Liver (tissue), 3 donors: ENCODE results near the gene CATSPER4.

Experiments
- EGR1 ChIP-seq, 2 donors: IDR thresholded peaks; 2 replicates each; pipeline ENCODE4 v1.6.1; 2016 to 2018; ENCODE audit warnings: antibody characterized with exemption in 2 of 2, low read depth in 2 of 2
- GABPA ChIP-seq, 2 donors: IDR thresholded peaks in 1 of 2; conservative IDR thresholded peaks in 1 of 2; 2 replicates each; pipeline ENCODE4 v1.6.1; 2016; ENCODE audit warnings: antibody characterized with exemption in 2 of 2, mild to moderate bottlenecking in 1 of 2, moderate library complexity in 1 of 2
- HNF4G ChIP-seq: IDR thresholded peaks from 2 replicates; pipeline ENCODE4 v1.6.1; 2016; ENCODE audit warnings: antibody characterized with exemption
- JUND ChIP-seq, 2 donors: IDR thresholded peaks; 2 replicates each; pipeline ENCODE4 v1.6.1; 2016; ENCODE audit warnings: antibody characterized with exemption in 2 of 2
- NR2F2 ChIP-seq: IDR thresholded peaks from 2 replicates; pipeline ENCODE4 v1.6.1; 2016; ENCODE audit warnings: antibody characterized with exemption
- SP1 ChIP-seq: IDR thresholded peaks from 2 replicates; pipeline ENCODE4 v1.6.1; 2018; ENCODE audit warnings: antibody characterized with exemption, mild to moderate bottlenecking
- TAF1 ChIP-seq: conservative IDR thresholded peaks from 2 replicates; pipeline ENCODE4 v1.6.1; 2016; ENCODE audit warnings: antibody characterized with exemption, mild to moderate bottlenecking
- YY1 ChIP-seq: IDR thresholded peaks from 2 replicates; pipeline ENCODE4 v1.6.1; 2016; ENCODE audit warnings: antibody characterized with exemption, mild to moderate bottlenecking
- TF ChIP-seq, protein P1 (sequence below): fragments of 150-350 bp; IDR thresholded peaks from 2 replicates; pipeline ENCODE4 v1.5.1; 2017; ENCODE audit warnings: improper control_type of control experiment, low read depth, low read length; ENCODE audit not compliant: missing input control
- TF ChIP-seq, protein P2 (sequence below): IDR thresholded peaks from 2 replicates; pipeline ENCODE4 v1.6.1; 2016; ENCODE audit warnings: antibody characterized with exemption, mild to moderate bottlenecking
- TF ChIP-seq, protein P3 (sequence below): IDR thresholded peaks from 2 replicates; pipeline ENCODE4 v1.6.1; 2016; ENCODE audit warnings: antibody characterized with exemption
- donor health status: healthy.
- donor health status: healthy.

DNA sequence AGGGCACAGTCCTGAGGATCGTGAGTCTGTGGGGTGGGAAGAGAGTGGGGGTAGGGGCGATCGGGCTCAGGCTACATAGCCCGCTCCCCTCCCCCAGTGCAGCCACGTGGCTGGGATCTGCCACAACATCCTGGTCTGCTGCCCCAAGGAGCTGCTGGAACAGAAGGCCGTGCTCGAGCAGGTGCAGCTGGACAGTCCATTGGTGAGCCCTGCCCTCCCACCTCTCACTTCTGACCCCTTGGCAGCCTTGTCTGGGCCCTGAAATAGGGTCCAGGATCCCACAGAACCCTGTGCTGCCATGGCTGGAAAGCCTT, 8.1 kb upstream of the CATSPER4 start:
- no peak for TF ChIP-seq TAF1
- no peak for TF ChIP-seq JUND (IDR thresholded peaks at IDR 0.05)
- TF ChIP-seq GABPA (IDR thresholded peaks at IDR 0.05 in 1 of 2, conservative IDR thresholded peaks at IDR 0.05 in 1 of 2), result no peak
- TF ChIP-seq NR2F2, result no peak
- TF ChIP-seq, protein P1, sequence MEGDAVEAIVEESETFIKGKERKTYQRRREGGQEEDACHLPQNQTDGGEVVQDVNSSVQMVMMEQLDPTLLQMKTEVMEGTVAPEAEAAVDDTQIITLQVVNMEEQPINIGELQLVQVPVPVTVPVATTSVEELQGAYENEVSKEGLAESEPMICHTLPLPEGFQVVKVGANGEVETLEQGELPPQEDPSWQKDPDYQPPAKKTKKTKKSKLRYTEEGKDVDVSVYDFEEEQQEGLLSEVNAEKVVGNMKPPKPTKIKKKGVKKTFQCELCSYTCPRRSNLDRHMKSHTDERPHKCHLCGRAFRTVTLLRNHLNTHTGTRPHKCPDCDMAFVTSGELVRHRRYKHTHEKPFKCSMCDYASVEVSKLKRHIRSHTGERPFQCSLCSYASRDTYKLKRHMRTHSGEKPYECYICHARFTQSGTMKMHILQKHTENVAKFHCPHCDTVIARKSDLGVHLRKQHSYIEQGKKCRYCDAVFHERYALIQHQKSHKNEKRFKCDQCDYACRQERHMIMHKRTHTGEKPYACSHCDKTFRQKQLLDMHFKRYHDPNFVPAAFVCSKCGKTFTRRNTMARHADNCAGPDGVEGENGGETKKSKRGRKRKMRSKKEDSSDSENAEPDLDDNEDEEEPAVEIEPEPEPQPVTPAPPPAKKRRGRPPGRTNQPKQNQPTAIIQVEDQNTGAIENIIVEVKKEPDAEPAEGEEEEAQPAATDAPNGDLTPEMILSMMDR, result no peak
- TF ChIP-seq, protein P2, sequence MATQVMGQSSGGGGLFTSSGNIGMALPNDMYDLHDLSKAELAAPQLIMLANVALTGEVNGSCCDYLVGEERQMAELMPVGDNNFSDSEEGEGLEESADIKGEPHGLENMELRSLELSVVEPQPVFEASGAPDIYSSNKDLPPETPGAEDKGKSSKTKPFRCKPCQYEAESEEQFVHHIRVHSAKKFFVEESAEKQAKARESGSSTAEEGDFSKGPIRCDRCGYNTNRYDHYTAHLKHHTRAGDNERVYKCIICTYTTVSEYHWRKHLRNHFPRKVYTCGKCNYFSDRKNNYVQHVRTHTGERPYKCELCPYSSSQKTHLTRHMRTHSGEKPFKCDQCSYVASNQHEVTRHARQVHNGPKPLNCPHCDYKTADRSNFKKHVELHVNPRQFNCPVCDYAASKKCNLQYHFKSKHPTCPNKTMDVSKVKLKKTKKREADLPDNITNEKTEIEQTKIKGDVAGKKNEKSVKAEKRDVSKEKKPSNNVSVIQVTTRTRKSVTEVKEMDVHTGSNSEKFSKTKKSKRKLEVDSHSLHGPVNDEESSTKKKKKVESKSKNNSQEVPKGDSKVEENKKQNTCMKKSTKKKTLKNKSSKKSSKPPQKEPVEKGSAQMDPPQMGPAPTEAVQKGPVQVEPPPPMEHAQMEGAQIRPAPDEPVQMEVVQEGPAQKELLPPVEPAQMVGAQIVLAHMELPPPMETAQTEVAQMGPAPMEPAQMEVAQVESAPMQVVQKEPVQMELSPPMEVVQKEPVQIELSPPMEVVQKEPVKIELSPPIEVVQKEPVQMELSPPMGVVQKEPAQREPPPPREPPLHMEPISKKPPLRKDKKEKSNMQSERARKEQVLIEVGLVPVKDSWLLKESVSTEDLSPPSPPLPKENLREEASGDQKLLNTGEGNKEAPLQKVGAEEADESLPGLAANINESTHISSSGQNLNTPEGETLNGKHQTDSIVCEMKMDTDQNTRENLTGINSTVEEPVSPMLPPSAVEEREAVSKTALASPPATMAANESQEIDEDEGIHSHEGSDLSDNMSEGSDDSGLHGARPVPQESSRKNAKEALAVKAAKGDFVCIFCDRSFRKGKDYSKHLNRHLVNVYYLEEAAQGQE, result no peak
- TF ChIP-seq EGR1 (IDR thresholded peaks at IDR 0.05; ENCODE audit: low read depth in 2 of 2), result no peak
- no peak for TF ChIP-seq YY1
- no peak for TF ChIP-seq SP1
- TF ChIP-seq, protein P3, sequence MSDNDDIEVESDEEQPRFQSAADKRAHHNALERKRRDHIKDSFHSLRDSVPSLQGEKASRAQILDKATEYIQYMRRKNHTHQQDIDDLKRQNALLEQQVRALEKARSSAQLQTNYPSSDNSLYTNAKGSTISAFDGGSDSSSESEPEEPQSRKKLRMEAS, result no peak
- no peak for TF ChIP-seq HNF4G
